H1 (cell line): Measurements from ENCODE around the gene SH3YL1. TPM values are rescaled to one million over a fixed set of nuclear protein-coding genes. Genes with fewer than 3 reads are reported as not detected.

Source experiments
- CTCF ChIA-PET: fragments of 300-600 bp; sonication (Branson Sonifier 250); formaldehyde crosslinking; loops from one replicate; lab custom pipeline; 2021; ENCODE audit not compliant: partially characterized antibody; lab: Charles Lee
- POLR2A ChIA-PET: fragments of 300-600 bp; sonication (Branson Sonifier 250); formaldehyde crosslinking; loops from one replicate; lab custom pipeline; 2021; ENCODE audit warnings: inconsistent platforms; ENCODE audit not compliant: partially characterized antibody; lab: Charles Lee
- DNase-seq, 2 experiments: peaks; one replicate each; pipeline versions ENCODE4 v3.0.0 to v3.0.0-alpha.2; 2010 to 2022; ENCODE audit warnings: low spot score in 2 of 2, low read depth in 1 of 2, mixed read lengths in 1 of 2
- FAIRE-seq: peaks from 2 replicates; lab custom pipeline; 2011; peaks lifted over from hg19 to GRCh38; lab: Jason Lieb, UNC
- H2AFZ ChIP-seq: 2 replicates; pipeline ENCODE4 v1.8.1; 2012; ENCODE audit warnings: low read length, inconsistent platforms
- H2AK5ac ChIP-seq: 2 replicates; pipeline ENCODE4 v1.6.1; 2013; ENCODE audit warnings: low read depth, low read length
- H2BK120ac ChIP-seq: replicated peaks from 2 replicates; pipeline ENCODE3; 2013; ENCODE audit warnings: low read depth, low read length, inconsistent platforms
- H2BK12ac ChIP-seq: 2 replicates; pipeline ENCODE4 v1.6.1; 2013; ENCODE audit warnings: low read depth, low read length
- H2BK15ac ChIP-seq: 2 replicates; pipeline ENCODE4 v1.6.1; 2013; ENCODE audit warnings: low read length
- H2BK20ac ChIP-seq: 2 replicates; pipeline ENCODE4 v1.6.1; 2013; ENCODE audit warnings: low read length
- H2BK5ac ChIP-seq: 2 replicates; pipeline ENCODE4 v1.6.1; 2013; ENCODE audit warnings: low read depth, low read length
- H3K14ac ChIP-seq: 2 replicates; pipeline ENCODE4 v1.6.1; 2013; ENCODE audit warnings: inconsistent platforms; ENCODE audit not compliant: insufficient read length
- H3K18ac ChIP-seq: 2 replicates; pipeline ENCODE4 v1.6.1; 2013; ENCODE audit warnings: low read length; ENCODE audit errors: extremely low read depth
- H3K23ac ChIP-seq: 2 replicates; pipeline ENCODE4 v1.6.1; 2013; ENCODE audit warnings: inconsistent platforms; ENCODE audit not compliant: insufficient read length
- H3K23me2 ChIP-seq: 2 replicates; pipeline ENCODE4 v1.6.1; 2013; ENCODE audit warnings: low read depth, low read length
- H3K27ac ChIP-seq: 2 replicates; pipeline ENCODE4 v1.6.1; 2011; ENCODE audit warnings: low read depth, low read length, inconsistent platforms
- H3K27me3 ChIP-seq, 4 experiments: replicated peaks in 1 of 4; 1 replicate in 1 of 4; 2 replicates in 3 of 4; pipeline versions ENCODE4 v1.6.1 to v1.8.1; 2011 to 2013; ENCODE audit warnings: low read length in 3 of 4, mild to moderate bottlenecking in 3 of 4, inconsistent platforms in 2 of 4, mixed read lengths in 2 of 4, moderate library complexity in 1 of 4; ENCODE audit not compliant: control insufficient read depth in 3 of 4, insufficient read depth in 3 of 4; ENCODE audit errors: extremely low read depth in 1 of 4
- H3K36me3 ChIP-seq, 4 experiments: 2 replicates each; pipeline versions ENCODE4 v1.6.1 to v1.8.1; 2011 to 2013; ENCODE audit warnings: mild to moderate bottlenecking in 4 of 4, low read length in 3 of 4, moderate library complexity in 2 of 4, control low read depth in 1 of 4, inconsistent platforms in 1 of 4; ENCODE audit not compliant: insufficient read depth in 4 of 4, control insufficient read depth in 2 of 4
- H3K4ac ChIP-seq: replicated peaks from 2 replicates; pipeline ENCODE3; 2013; ENCODE audit warnings: low read length, low read depth, mixed read lengths, inconsistent platforms; ENCODE audit not compliant: insufficient read length
- H3K4me1 ChIP-seq, 4 experiments: replicated peaks in 1 of 4; 1 replicate in 1 of 4; 2 replicates in 3 of 4; pipeline versions ENCODE4 v1.6.1 to v1.8.1; 2011 to 2013; ENCODE audit warnings: low read length in 3 of 4, inconsistent platforms in 2 of 4, mixed read lengths in 1 of 4; ENCODE audit not compliant: insufficient read depth in 4 of 4, control insufficient read depth in 3 of 4
- H3K4me2 ChIP-seq, 2 experiments: 2 replicates each; pipeline versions ENCODE4 v1.6.1 to v1.8.1; 2011 to 2013; ENCODE audit warnings: low read depth in 2 of 2, low read length in 2 of 2, control low read depth in 1 of 2, inconsistent platforms in 1 of 2, mild to moderate bottlenecking in 1 of 2; ENCODE audit not compliant: insufficient read depth in 1 of 2
- H3K4me3 ChIP-seq, 4 experiments: fragments of 200-600, 300-600 bp in 1 of 4; sonication (generic), shearing (Covaris generic), sonication (Bioruptor Twin) in 1 of 4; 2 replicates each; pipeline versions ENCODE4 v1.5.1 to v1.8.1; 2011 to 2016; ENCODE audit warnings: low read length in 4 of 4, low read depth in 3 of 4, control low read depth in 2 of 4, inconsistent platforms in 2 of 4, mild to moderate bottlenecking in 2 of 4, mixed read lengths in 1 of 4, moderate library complexity in 1 of 4; ENCODE audit not compliant: insufficient read depth in 2 of 4; ENCODE audit errors: extremely low read depth in 1 of 4
- H3K56ac ChIP-seq: replicated peaks from 2 replicates; pipeline ENCODE3; 2013; ENCODE audit warnings: low read depth, mild to moderate bottlenecking, mixed read lengths, low read length, inconsistent platforms; ENCODE audit not compliant: insufficient read length
- H3K79me1 ChIP-seq: 2 replicates; pipeline ENCODE4 v1.6.1; 2013; ENCODE audit warnings: low read depth, low read length, control low read depth
- H3K79me2 ChIP-seq, 2 experiments: 2 replicates each; pipeline versions ENCODE4 v1.6.1 to v1.8.1; 2012 to 2013; ENCODE audit warnings: low read length in 2 of 2, mild to moderate bottlenecking in 2 of 2, inconsistent platforms in 1 of 2; ENCODE audit not compliant: insufficient read depth in 2 of 2, control insufficient read depth in 1 of 2
- H3K9ac ChIP-seq, 4 experiments: replicated peaks in 1 of 4; 1 replicate in 1 of 4; 2 replicates in 3 of 4; pipeline versions ENCODE4 v1.6.1 to v1.8.1; 2011 to 2013; ENCODE audit warnings: low read depth in 3 of 4, low read length in 3 of 4, control low read depth in 2 of 4, mild to moderate bottlenecking in 2 of 4, moderate library complexity in 2 of 4, inconsistent platforms in 1 of 4; ENCODE audit errors: extremely low read depth in 1 of 4
- H3K9me3 ChIP-seq, 2 experiments: 2 replicates each; pipeline versions ENCODE4 v1.6.1 to v1.8.1; 2012 to 2013; ENCODE audit warnings: mild to moderate bottlenecking in 2 of 2, moderate library complexity in 2 of 2, control low read depth in 1 of 2, inconsistent platforms in 1 of 2, low read depth in 1 of 2, low read length in 1 of 2, mixed read lengths in 1 of 2; ENCODE audit not compliant: insufficient read depth in 2 of 2
- H4K20me1 ChIP-seq, 2 experiments: replicated peaks in 1 of 2; 2 replicates each; pipeline versions ENCODE3 to v1.8.1; 2011 to 2013; ENCODE audit warnings: inconsistent platforms in 2 of 2, low read length in 2 of 2, mild to moderate bottlenecking in 1 of 2; ENCODE audit not compliant: insufficient read depth in 2 of 2, control insufficient read depth in 1 of 2
- H4K5ac ChIP-seq: 2 replicates; pipeline ENCODE4 v1.6.1; 2013; ENCODE audit warnings: low read length, low read depth, mixed read lengths, inconsistent platforms; ENCODE audit not compliant: insufficient read length
- H4K8ac ChIP-seq: 2 replicates; pipeline ENCODE4 v1.8.0; 2013; ENCODE audit warnings: mild to moderate bottlenecking, moderate library complexity, low read length, inconsistent platforms; ENCODE audit not compliant: insufficient read depth; ENCODE audit errors: extremely low read depth
- H4K91ac ChIP-seq: replicated peaks from 2 replicates; pipeline ENCODE3; 2013; ENCODE audit warnings: low read length, mixed read lengths, inconsistent platforms; ENCODE audit not compliant: insufficient read length
- CHD1 ChIP-seq: IDR thresholded peaks from 2 replicates; pipeline ENCODE4 v1.6.1; 2012; ENCODE audit warnings: low read depth, low read length, improper control_type of control experiment
- EP300 ChIP-seq, 2 experiments: IDR thresholded peaks; 1 replicate in 1 of 2; 2 replicates in 1 of 2; pipeline ENCODE4 v1.6.1; 2011 to 2012; ENCODE audit warnings: low read depth in 2 of 2, low read length in 2 of 2, mild to moderate bottlenecking in 2 of 2, borderline replicate concordance in 1 of 2, inconsistent platforms in 1 of 2, moderate library complexity in 1 of 2
- RXRA ChIP-seq: IDR thresholded peaks from 2 replicates; pipeline ENCODE4 v1.6.1; 2011; ENCODE audit warnings: low read depth, mild to moderate bottlenecking, low read length, moderate library complexity; ENCODE audit not compliant: insufficient read depth
- ZNF274 ChIP-seq: IDR thresholded peaks from 2 replicates; pipeline ENCODE4 v1.7.0; 2012; ENCODE audit warnings: low read length, borderline replicate concordance; ENCODE audit errors: extremely low read depth
- WGBS, 2 experiments: shearing (Covaris generic) in 1 of 2; methylation state at CpG; one replicate each; pipeline versions ENCODE4 v1.1.6 to v1.1.7; 2013 to 2015; ENCODE audit warnings: low lambda C conversion rate in 2 of 2, mixed read lengths in 2 of 2, inconsistent platforms in 1 of 2, low coverage in 1 of 2, missing lambda C conversion rate in 1 of 2; ENCODE audit not compliant: insufficient replicate concordance in 2 of 2, insufficient coverage in 1 of 2, insufficient read length in 1 of 2; ENCODE audit errors: extremely low coverage in 1 of 2, missing lambda C conversion rate in 1 of 2; 5-methylcytosine and 5-hydroxymethylcytosine counted together
- polyA plus RNA-seq, 7 experiments: library from polyadenylated mRNA; depleted of rRNA in 3 of 7; stranded (reverse) in 5 of 7; unstranded in 2 of 7; fragments of >200 nt in 5 of 7; fragments of 200-250 nt in 2 of 7; gene quantifications; 1 replicate in 5 of 7; 2 replicates in 1 of 7; 4 replicates in 1 of 7; pipeline versions ENCODE4 v1.2.1 to v1.2.3, GENCODE V29; 2011 to 2013; ENCODE audit warnings: missing spikeins in 2 of 7, mixed read lengths in 2 of 7
- total RNA-seq: library from RNA; stranded (reverse); fragmentation: NEBNext Ultra II Directional; extraction: Animal tissue kit (Norgen Biotek cat#: 25700); gene quantifications from 2 replicates; pipeline ENCODE4 v1.2.1, GENCODE V29; 2021

The SH3YL1 gene
- total and polyA plus RNA-seq, 2 of the 8 experiments (the other 6 are each of a cell fraction or from before 2014, with no cell fraction given): 13.6 to 37.2 TPM

GRCh38 chr2:249538-250042 is 14.2 kb downstream of the SH3YL1 start:
- H2AK5ac ChIP-seq: no peak overlapping the region
- H3K4me1 ChIP-seq: no peaks in the 10 kb centered on the region
- H3K79me1 ChIP-seq: no peaks in the 10 kb centered on the region
- no peaks in the 10 kb centered on the region for H3K27me3 ChIP-seq
- FAIRE-seq (no peak), DNase-seq (no peak)
- no peak overlapping the region for H2BK5ac ChIP-seq
- no peaks in the 10 kb centered on the region for H3K9me3 ChIP-seq
- H3K27ac ChIP-seq: no peak overlapping the region
- no peak overlapping the region for H2BK15ac ChIP-seq
- no peak overlapping the region for H2AFZ ChIP-seq
- H3K56ac ChIP-seq: no peak overlapping the region
- H3K23ac ChIP-seq: no peak overlapping the region
- H3K18ac ChIP-seq: no peak overlapping the region
- no peak overlapping the region for H2BK20ac ChIP-seq
- TF ChIP-seq EP300 (IDR thresholded peaks at IDR 0.05; ENCODE audit: borderline replicate concordance in 1 of 2, low read depth in 2 of 2, low read length in 2 of 2) (no peak), ZNF274 (no peak), CHD1 (no peak), RXRA (no peak)
- 92% methylated on average over 15 of the region's 15 CpGs; no CpG with 5 or more reads in 1 of the 2 experiments for WGBS, 2 experiments
- no peak overlapping the region for H4K8ac ChIP-seq
- no peaks in the 10 kb centered on the region for H3K79me2 ChIP-seq
- no peak overlapping the region for H2BK120ac ChIP-seq
- H3K9ac ChIP-seq: no peak overlapping the region
- no peak overlapping the region for H2BK12ac ChIP-seq
- H3K23me2 ChIP-seq: no peaks in the 10 kb centered on the region
- peaks cover 0 to 12% (median 3%) of the 10 kb centered on the region in 4 experiments; a peak in 4 of 8 replicates for H3K36me3 ChIP-seq
- H4K91ac ChIP-seq: no peak overlapping the region
- H3K4ac ChIP-seq: no peak overlapping the region
- POLR2A ChIA-PET: interaction anchor here (1.6 kb wide), 1 partner anchor 12 kb away, joined by 5 read pairs; no protein-coding TSS in a partner anchor
- no peak overlapping the region for H3K4me2 ChIP-seq
- no peak overlapping the region for H4K5ac ChIP-seq
- H3K14ac ChIP-seq: no peak overlapping the region
- H4K20me1 ChIP-seq: peaks cover 0 to 2% of the 10 kb centered on the region in 2 experiments
- H3K4me3 ChIP-seq: no peak overlapping the region
- CTCF ChIA-PET: interaction anchor here (0.8 to 6.6 kb wide), 3 partner anchors 11 to 21 kb away, joined by 3 to 38 read pairs (median 4); no protein-coding TSS in a partner anchor
